Peyer's patch (tissue), 4 donors: ENCODE measurements around the gene NGB. TPM values are rescaled to one million over a fixed set of nuclear protein-coding genes. Genes with fewer than 3 reads are reported as not detected.
"Not testable (repeated sequence)": the region's sequence is repeated elsewhere in the genome, so short reads cannot be mapped to it uniquely, and the experiment has no call there.

Experiments
- DNase-seq, 3 donors: peaks; one replicate each; pipeline ENCODE4 v3.0.0-alpha.2; 2017 to 2019
- H3K27ac ChIP-seq, 4 donors: fragments of 200-600 bp; sonication (generic); one replicate each; pipeline ENCODE4 v1.5.1; 2016 to 2019
- H3K27me3 ChIP-seq, 2 donors: fragments of 200-600 bp; sonication (generic); one replicate each; pipeline ENCODE4 v1.5.1; 2019
- H3K36me3 ChIP-seq, 3 donors: fragments of 200-600 bp; sonication (generic); one replicate each; pipeline ENCODE4 v1.5.1; 2016 to 2019
- H3K4me1 ChIP-seq, 4 donors: fragments of 200-600 bp; sonication (generic); one replicate each; pipeline ENCODE4 v1.5.1; 2016 to 2019
- H3K4me3 ChIP-seq, 4 donors: fragments of 200-600 bp; sonication (generic); 1 replicate in 3 of 4; 2 replicates in 1 of 4; pipeline ENCODE4 v1.5.1; 2016 to 2019; ENCODE audit warnings: mild to moderate bottlenecking in 1 of 4
- H3K9me3 ChIP-seq, 4 donors: fragments of 200-600 bp; sonication (generic); one replicate each; pipeline ENCODE4 v1.5.1; 2016 to 2019; ENCODE audit warnings: mild to moderate bottlenecking in 1 of 4
- CTCF ChIP-seq, 6 experiments: fragments of 450-650 bp in 4 of 6; fragments of 200-600 bp in 2 of 6; sonication (generic) in 1 of 6; IDR thresholded peaks; one replicate each; pipeline ENCODE4 v1.5.1; 2017 to 2019; ENCODE audit warnings: antibody characterized with exemption in 6 of 6, mild to moderate bottlenecking in 3 of 6, moderate library complexity in 1 of 6
- POLR2A ChIP-seq, 2 donors: fragments of 450-650 bp; IDR thresholded peaks; one replicate each; pipeline ENCODE4 v1.5.1; 2017; ENCODE audit warnings: antibody characterized with exemption in 2 of 2, mild to moderate bottlenecking in 2 of 2, moderate library complexity in 2 of 2
- total RNA-seq, 4 donors: library from RNA; depleted of rRNA; stranded (reverse); fragments of >200 nt; gene quantifications; one replicate each; pipeline ENCODE4 v1.1.0, GENCODE V29; 2016

NGB gene
- total RNA-seq, 4 donors from 2014 or later = not detected

GRCh38 chr14:77281852-77282410 lies 10.9 kb upstream of the NGB start:
- Histone ChIP-seq H3K27ac (no peak overlapping the region), H3K4me3 (no peak overlapping the region), H3K9me3 (no peaks in the 10 kb centered on the region), H3K27me3 (no peaks in the 10 kb centered on the region), H3K36me3 (peaks cover 0 to 68% (median 0%) of the 10 kb centered on the region in 3 donors), H3K4me1 (no peaks in the 10 kb centered on the region)
- no peak for TF ChIP-seq POLR2A (IDR thresholded peaks at IDR 0.05)
- DNase-seq = no peak

GRCh38 chr14:77280921-77281320 lies 9.9 kb upstream of the NGB start:
- not testable (repeated sequence) for H3K9me3 ChIP-seq, DNase-seq, H3K4me1 ChIP-seq, H3K27ac ChIP-seq, H3K4me3 ChIP-seq, H3K27me3 ChIP-seq
- H3K36me3 ChIP-seq = peaks cover 0 to 58% (median 0%) of the 10 kb centered on the region in 3 donors

GRCh38 chr14:77279719-77280118 lies 8.7 kb upstream of the NGB start:
- TF ChIP-seq CTCF (IDR thresholded peaks at IDR 0.05) (no peak), POLR2A (IDR thresholded peaks at IDR 0.05) (no peak)
- no peaks in the 10 kb centered on the region for H3K27me3 ChIP-seq
- H3K4me1 ChIP-seq = no peaks in the 10 kb centered on the region
- H3K4me3 ChIP-seq = no peak overlapping the region
- DNase-seq = no peak
- H3K36me3 ChIP-seq = peaks cover 0 to 48% (median 0%) of the 10 kb centered on the region in 3 donors
- H3K27ac ChIP-seq = no peak overlapping the region
- H3K9me3 ChIP-seq = no peaks in the 10 kb centered on the region

GRCh38 chr14:77278461-77279230 lies 7.6 kb upstream of the NGB start:
- DNase-seq = no peak
- Histone ChIP-seq H3K27me3 (no peaks in the 10 kb centered on the region), H3K4me3 (no peak overlapping the region), H3K36me3 (peaks cover 0 to 37% (median 0%) of the 10 kb centered on the region in 3 donors), H3K9me3 (no peaks in the 10 kb centered on the region), H3K27ac (no peak overlapping the region), H3K4me1 (no peaks in the 10 kb centered on the region)
- TF ChIP-seq POLR2A (IDR thresholded peaks at IDR 0.05) (no peak), CTCF (IDR thresholded peaks at IDR 0.05) (no peak)

- H3K36me3 ChIP-seq = peaks cover 0 to 25% (median 0%) of the 10 kb centered on the region in 3 donors
- no peaks in the 10 kb centered on the region for H3K27me3 ChIP-seq
- no peaks in the 10 kb centered on the region for H3K4me1 ChIP-seq
- no peak overlapping the region for H3K4me3 ChIP-seq
- no peaks in the 10 kb centered on the region for H3K9me3 ChIP-seq
- no peak for DNase-seq
- H3K27ac ChIP-seq = no peak overlapping the region
- no peak for TF ChIP-seq CTCF (IDR thresholded peaks at IDR 0.05)
- TF ChIP-seq POLR2A (IDR thresholded peaks at IDR 0.05) = no peak
Measured at GRCh38 chr14:77276959-77277358, 6.0 kb upstream of the NGB start.

GRCh38 chr14:77276295-77276935 lies 5.4 kb upstream of the NGB start:
- no peak for DNase-seq
- TF ChIP-seq POLR2A (IDR thresholded peaks at IDR 0.05) (no peak), CTCF (IDR thresholded peaks at IDR 0.05) (no peak)
- no peaks in the 10 kb centered on the region for H3K9me3 ChIP-seq
- peaks cover 0 to 25% (median 0%) of the 10 kb centered on the region in 3 donors for H3K36me3 ChIP-seq
- no peak overlapping the region for H3K27ac ChIP-seq
- no peaks in the 10 kb centered on the region for H3K4me1 ChIP-seq
- H3K4me3 ChIP-seq = no peak overlapping the region
- peaks cover 0 to 1% of the 10 kb centered on the region in 2 donors for H3K27me3 ChIP-seq
